GM12874 (cell line): ENCODE measurements around the gene DDX27.

Experiments
- TF ChIP-seq, protein P1 (sequence below): IDR thresholded peaks from 2 replicates; pipeline ENCODE4 v1.5.1; 2011; ENCODE audit warnings: low read depth, mild to moderate bottlenecking, control low read depth, low read length, moderate library complexity; ENCODE audit not compliant: insufficient read depth

Gene DDX27

DNA sequence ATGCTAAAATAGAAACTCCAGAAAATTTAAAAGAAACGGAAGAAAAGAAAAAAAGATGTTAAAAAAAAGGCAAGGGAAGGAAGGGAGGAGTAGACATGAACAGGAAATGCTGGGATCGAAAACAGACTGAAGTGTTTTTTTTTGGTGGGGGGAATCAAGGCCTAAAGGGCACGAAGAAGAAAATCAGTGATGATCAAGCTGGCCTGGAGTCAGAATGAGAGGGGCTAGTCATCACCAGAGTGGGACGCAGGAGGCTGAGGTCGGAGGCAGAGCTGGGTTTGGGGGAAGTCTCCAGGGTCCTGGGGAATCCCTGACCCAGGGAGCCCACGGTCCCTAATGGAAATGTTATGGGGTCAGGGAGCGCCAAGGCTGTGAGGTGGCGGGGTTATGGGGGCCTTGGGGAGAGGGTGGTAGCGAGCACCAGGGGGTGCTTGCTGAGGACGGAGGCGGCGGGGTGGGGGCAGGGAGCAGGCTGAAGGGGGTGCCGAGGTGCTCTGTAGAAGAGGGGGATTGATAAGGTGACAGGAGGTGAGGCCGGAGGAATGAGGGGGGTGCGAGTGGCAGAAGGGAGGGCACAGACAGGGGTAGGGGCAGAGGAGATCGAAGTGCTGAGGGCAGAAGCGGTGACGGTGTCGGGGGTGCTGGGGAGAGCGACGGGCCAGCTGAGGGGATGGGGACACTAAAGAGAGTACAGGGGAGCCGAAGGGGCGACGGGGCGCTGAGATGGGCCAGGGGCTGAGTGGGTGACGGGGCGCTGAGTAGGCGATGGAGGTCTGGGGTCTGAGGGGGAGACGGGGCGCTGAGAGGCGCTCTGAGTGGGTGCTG, 58.0 kb downstream of the DDX27 start:
- TF ChIP-seq, protein P1, sequence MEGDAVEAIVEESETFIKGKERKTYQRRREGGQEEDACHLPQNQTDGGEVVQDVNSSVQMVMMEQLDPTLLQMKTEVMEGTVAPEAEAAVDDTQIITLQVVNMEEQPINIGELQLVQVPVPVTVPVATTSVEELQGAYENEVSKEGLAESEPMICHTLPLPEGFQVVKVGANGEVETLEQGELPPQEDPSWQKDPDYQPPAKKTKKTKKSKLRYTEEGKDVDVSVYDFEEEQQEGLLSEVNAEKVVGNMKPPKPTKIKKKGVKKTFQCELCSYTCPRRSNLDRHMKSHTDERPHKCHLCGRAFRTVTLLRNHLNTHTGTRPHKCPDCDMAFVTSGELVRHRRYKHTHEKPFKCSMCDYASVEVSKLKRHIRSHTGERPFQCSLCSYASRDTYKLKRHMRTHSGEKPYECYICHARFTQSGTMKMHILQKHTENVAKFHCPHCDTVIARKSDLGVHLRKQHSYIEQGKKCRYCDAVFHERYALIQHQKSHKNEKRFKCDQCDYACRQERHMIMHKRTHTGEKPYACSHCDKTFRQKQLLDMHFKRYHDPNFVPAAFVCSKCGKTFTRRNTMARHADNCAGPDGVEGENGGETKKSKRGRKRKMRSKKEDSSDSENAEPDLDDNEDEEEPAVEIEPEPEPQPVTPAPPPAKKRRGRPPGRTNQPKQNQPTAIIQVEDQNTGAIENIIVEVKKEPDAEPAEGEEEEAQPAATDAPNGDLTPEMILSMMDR = no peak

DNA sequence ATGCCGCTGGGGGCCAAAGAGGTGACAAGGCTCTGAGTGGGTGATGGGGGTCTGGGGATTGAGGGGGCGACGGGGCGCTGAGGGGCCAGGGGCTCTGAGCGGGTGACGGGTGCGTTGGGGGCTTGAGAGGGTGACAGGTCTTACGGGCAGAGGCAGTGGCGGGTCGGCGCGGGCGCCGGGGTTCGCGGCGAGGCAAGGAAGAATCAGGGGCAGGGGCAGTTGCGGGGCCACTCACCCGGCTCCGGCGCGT, 58.5 kb downstream of the DDX27 start:
- TF ChIP-seq, protein P1 = no peak

DNA sequence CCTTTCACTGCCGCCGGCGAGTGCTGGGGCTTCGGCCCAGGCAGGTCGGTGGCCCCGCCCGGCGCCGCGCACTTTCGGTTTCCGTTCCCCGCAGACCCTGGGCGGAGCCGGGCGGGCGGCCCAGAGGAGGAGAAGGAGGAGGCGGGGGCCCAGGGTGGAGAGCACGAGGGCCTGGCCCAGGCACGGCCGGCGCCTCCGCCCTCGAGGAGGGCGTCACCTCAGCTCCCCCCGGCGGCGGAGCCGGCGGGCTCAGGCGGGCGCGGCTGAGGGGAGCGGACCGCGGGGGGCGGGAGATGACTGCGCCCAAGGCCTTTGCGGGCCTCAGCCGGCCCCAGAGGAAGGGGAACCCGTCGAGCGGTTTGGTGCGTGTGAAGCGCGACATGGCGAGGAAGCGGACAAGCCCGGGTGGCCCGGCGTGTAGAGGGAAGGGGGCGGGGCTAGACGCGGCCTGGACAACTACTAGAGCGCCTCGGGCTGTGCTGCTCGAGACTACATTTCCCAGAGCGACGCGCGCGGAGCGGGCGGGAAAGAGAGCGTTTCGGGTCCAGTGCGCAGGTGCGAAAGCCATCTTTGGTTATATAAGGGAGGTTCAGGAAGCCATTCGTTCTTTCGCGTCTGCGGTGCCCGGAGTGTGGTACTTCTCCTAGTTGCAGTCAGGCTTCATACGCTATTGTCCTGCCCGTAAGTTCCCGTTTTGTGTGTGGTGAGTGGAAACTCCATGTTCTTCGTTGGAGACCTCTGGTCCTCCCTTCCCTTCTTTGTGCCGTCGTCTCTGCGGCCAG, 59.0 kb downstream of the DDX27 start, which contains the start of gene ZNFX1:
Gene ZNFX1, minus strand, starts transcription at position 22 of the 782 bp plus-strand sequence. CDS start 2,218 bp downstream, outside the sequence.
- TF ChIP-seq, protein P1 = no peak

DNA sequence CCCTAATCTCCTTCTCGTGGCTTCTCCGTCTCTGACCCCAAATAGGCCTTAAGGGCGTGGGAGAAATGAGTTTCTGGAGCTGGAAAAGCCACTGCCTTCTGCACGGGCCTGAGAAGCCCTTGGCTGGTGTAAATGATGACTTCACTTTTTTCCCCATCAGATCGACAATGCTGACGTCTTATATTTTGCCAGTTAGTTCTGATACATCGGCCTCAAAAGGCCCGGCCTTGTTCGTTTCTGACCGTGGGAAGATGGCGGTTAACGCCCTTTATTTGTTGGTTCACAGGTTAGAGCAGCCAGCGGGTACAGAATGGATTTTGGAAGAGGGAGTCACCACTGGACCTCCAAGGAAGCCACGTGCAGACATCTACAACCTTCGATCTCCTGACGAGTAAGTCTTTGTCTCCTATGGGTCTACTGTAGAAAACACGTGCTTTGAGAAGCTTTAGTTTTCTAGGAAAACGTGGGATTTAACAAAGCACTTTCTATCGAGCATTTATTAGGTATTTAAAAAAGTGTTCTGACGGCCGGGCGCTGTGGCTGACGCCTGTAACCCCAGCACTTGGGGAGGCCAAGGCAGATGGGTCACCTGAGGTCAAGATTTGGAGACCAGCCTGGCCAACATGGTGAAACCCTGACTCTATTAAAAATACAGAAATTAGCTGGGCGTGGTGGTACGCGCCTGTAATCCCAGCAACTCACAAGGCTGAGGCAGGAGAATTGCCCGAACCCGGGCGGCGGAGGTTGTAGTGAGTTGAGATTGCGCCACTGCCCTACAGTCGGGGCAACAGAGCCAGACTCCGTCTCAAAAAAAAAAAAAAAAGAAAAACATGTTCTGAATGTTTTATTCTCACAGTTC, 59.8 kb downstream of the DDX27 start:
- TF ChIP-seq, protein P1 = no peak

DNA sequence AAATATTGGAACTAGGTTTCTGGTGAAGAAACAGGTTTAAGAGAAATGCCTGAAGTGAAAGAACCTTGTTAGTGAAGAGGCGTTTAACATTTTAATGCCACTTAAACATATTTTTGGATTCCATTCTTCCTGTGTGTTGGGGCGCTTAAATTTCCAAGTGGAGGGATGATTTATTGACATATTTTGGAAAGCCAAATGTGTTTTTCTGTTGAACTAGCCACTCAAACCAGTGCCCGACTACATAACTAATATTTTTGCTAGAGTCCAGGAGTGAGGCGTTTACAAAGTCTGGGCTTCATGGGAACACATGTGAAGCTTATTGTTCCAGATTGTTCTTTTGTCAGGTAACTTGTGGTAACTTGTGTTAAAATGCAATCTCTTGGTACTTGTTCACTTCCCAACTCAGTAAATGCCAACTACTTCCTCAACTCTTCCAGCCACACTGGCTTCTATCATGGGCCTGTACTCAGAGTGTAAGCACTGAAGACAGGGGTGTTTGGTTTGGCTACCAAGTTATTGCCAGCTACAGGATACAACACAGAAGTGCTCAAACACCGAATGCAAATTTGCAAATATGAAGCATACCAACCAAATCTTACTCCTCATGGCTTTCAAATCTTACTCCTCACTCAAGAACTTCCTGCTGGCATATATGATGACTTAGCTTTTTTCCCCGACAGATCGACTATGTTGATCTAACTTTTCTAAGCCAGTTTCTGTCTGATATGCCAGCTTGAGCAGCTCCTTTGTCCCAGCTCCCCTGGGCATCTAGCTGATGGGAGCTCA, 60.7 kb downstream of the DDX27 start:
- TF ChIP-seq, protein P1 = no peak

DNA sequence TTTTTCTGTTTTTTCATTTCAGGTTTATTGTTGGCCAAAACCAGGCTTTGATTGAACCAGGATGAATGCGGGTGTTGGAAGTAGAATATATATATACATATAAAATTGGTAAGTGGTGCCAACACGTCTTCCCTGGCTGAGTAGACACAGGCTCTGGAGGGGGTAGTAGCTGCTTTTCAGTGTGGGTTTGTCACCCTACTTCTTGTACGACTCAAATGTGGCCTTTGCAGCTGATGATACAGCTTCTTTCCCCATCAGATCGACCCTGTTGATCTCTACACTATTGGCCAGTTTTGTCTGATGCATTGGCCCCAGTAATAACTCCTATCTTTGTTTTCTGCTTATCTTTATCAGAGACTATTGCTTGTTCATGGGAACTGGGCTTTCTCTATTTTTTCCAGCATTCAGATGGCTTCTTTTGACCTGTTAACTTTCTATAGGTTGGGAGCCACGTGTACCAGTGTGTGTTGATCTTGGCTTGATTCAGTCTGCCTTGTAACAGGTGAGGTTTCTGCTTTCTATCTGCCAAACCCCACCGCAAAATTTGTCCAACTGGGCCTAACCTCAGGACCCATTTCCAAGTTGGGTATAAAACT, 61.3 kb downstream of the DDX27 start:
- TF ChIP-seq, protein P1 = no peak
